Ascending aorta (tissue), 2 donors: ENCODE data around the gene DHFR2. TPM values are rescaled to one million over a fixed set of nuclear protein-coding genes. Genes with fewer than 3 reads are reported as not detected.
"Not testable (repeated sequence)": the region's sequence is repeated elsewhere in the genome, so short reads cannot be mapped to it uniquely, and the experiment has no call there.

Experiments used
- DNase-seq, 2 donors: peaks; one replicate each; pipeline ENCODE4 v3.0.0-alpha.2; 2019; ENCODE audit warnings: low spot score in 2 of 2
- H3K27ac ChIP-seq, 2 donors: fragments of 200-600 bp; sonication (generic); one replicate each; pipeline ENCODE4 v1.5.1; 2016 to 2017; ENCODE audit warnings: mild to moderate bottlenecking in 1 of 2
- H3K27me3 ChIP-seq: fragments of 200-600 bp; sonication (generic); one replicate; pipeline ENCODE4 v1.5.1; 2017
- H3K36me3 ChIP-seq, 2 donors: fragments of 200-600 bp; sonication (generic); one replicate each; pipeline ENCODE4 v1.5.1; 2016
- H3K4me1 ChIP-seq, 2 donors: fragments of 200-600 bp; sonication (generic); one replicate each; pipeline ENCODE4 v1.5.1; 2016 to 2017; ENCODE audit warnings: mild to moderate bottlenecking in 1 of 2
- H3K4me3 ChIP-seq, 2 donors: fragments of 200-600 bp; sonication (generic); one replicate each; pipeline ENCODE4 v1.5.1; 2016 to 2017; ENCODE audit warnings: mild to moderate bottlenecking in 1 of 2
- H3K9me3 ChIP-seq, 2 donors: fragments of 200-600 bp; sonication (generic); one replicate each; pipeline ENCODE4 v1.5.1; 2016
- CTCF ChIP-seq, 3 experiments: fragments of 200-600 bp in 2 of 3; fragments of 450-650 bp in 1 of 3; sonication (generic) in 2 of 3; IDR thresholded peaks; one replicate each; pipeline ENCODE4 v1.5.1; 2016 to 2019; ENCODE audit warnings: antibody characterized with exemption in 3 of 3, mild to moderate bottlenecking in 1 of 3, moderate library complexity in 1 of 3
- intact Hi-C: fragments of 100-400 bp; cut with DNase I; formaldehyde crosslinking; loops from one replicate; pipeline ENCODE4 v1.15.1; 2023
- total RNA-seq: library from RNA; depleted of rRNA; stranded (reverse); fragments of >200 nt; gene quantifications from one replicate; pipeline ENCODE4 v1.1.0, GENCODE V29; 2016

The DHFR2 gene
- total RNA-seq, 1 donor from 2014 or later = 1.1 TPM

GRCh38 chr3:94049267-94049666 lies 13.4 kb downstream of the DHFR2 start:
- Histone ChIP-seq H3K4me1 (no peaks in the 10 kb centered on the region), H3K27ac (no peak overlapping the region), H3K4me3 (no peak overlapping the region), H3K27me3 (no peaks in the 10 kb centered on the region), H3K9me3 (no peaks in the 10 kb centered on the region), H3K36me3 (peaks cover 6 to 10% of the 10 kb centered on the region in 2 donors)
- no peak for TF ChIP-seq CTCF (IDR thresholded peaks at IDR 0.05)
- no peak for DNase-seq
- intact Hi-C loops = no loop called here

DNA sequence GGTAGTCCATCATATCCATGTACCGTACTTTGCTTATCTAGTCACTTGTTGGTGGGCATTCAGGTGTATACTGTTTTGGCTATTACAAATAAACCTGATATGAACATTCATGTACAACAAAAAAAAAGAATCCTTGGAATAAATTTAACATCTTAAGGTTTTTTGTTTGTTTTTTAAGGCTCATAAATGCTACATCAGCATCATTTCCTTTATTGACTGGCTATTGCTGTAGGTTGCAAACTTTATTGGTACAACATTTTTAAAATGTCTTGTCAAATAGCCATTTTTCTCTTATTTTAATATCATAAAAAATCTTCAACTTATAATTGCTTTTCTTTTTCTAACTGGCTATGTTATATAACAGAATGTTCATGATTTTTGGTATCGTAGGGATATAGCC lies 16.2 kb downstream of the DHFR2 start:
- DNase-seq = no peak
- intact Hi-C loops = no loop called here
- peaks cover 10 to 16% of the 10 kb centered on the region in 2 donors for H3K36me3 ChIP-seq
- no peaks in the 10 kb centered on the region for H3K4me1 ChIP-seq
- H3K27ac ChIP-seq = no peak overlapping the region
- TF ChIP-seq CTCF (IDR thresholded peaks at IDR 0.05) = no peak
- no peaks in the 10 kb centered on the region for H3K27me3 ChIP-seq
- no peaks in the 10 kb centered on the region for H3K9me3 ChIP-seq
- H3K4me3 ChIP-seq = no peak overlapping the region

DNA sequence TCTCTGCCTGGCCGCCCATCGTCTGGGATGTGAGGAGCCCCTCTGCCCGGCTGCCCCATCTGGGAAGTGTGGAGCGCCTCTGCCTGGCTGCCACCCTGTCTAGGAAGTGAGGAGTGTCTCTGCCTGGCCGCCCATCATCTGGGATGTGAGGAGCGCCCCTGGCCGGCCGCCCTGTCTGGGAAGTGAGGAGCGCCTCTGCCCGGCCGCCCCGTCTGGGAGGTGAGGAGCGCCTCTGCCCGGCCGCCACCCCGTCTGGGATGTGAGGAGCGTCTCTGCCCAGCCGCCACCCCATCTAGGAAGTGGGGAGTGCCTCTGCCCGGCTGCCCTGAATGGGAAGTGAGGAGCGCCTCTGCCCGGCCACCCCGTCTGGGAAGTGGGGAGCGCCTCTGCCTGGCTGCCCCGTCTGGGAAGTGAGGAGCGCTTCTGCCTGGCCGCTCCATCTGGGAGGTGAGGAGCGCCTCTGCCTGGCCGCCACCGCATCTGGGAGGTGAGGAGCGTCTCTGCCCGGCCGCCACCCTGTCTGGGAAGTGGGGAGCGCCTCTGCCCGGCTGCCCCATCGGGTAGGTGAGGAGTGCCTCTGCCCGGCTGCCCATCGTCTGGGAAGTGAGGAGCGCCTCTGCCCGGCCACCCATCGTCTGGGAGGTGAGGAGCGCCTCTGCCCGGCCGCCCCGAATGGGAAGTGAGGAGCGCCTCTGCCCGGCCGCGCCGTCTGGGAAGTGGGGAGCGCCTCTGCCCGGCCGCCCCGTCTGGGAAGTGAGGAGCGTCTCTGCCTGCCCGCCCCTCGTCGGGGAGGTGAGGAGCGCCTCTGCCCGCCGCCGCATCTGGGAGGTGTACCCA lies 18.4 kb downstream of the DHFR2 start:
- H3K4me1 ChIP-seq, H3K4me3 ChIP-seq, H3K27me3 ChIP-seq, intact Hi-C loops, H3K27ac ChIP-seq, H3K9me3 ChIP-seq, DNase-seq: not testable (repeated sequence)
- H3K36me3 ChIP-seq = peaks cover 13 to 16% of the 10 kb centered on the region in 2 donors

GRCh38 chr3:94043285-94043684 lies 19.4 kb downstream of the DHFR2 start:
- intact Hi-C loops = no loop called here
- Histone ChIP-seq H3K4me1 (no peaks in the 10 kb centered on the region), H3K4me3 (no peak overlapping the region), H3K27me3 (no peaks in the 10 kb centered on the region), H3K36me3 (peaks cover 15% of the 10 kb centered on the region in 2 donors), H3K9me3 (no peaks in the 10 kb centered on the region), H3K27ac (no peak overlapping the region)
- DNase-seq = no peak
- no peak for TF ChIP-seq CTCF (IDR thresholded peaks at IDR 0.05)

DNA sequence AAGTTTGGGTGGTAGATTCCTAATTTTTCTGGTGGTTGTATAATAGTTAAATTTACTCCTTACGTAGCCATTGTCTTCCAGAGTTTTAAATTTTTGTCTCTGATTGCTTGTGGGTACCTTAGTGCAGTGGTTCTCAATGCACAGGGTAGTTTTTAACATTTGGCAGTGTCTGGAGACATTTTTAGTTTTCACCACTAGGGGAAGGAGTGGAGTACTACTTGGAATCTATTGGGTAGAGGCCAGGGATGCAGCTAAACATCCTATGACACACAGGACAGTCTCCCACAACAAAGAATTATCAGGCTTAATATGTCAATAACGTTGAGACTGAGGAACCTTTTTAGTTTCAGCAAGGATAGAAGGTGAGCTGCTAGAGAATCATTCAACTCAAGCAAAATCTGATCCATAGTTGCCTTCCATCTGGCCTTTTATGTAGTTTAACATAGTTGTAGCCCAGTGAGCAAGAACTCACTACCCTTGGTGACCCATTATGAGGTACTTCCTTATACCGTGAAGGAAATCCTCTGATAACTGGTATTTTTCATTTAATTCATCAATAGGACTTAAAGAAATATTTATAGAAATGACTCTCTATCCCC lies 25.7 kb downstream of the DHFR2 start:
- H3K27ac ChIP-seq = no peak overlapping the region
- no peaks in the 10 kb centered on the region for H3K27me3 ChIP-seq
- no peak overlapping the region for H3K4me3 ChIP-seq
- peak in 2 of 3 experiments; percentile 12 to 24 for TF ChIP-seq CTCF (IDR thresholded peaks at IDR 0.05)
- no peaks in the 10 kb centered on the region for H3K9me3 ChIP-seq
- H3K36me3 ChIP-seq = peaks cover 0 to 6% of the 10 kb centered on the region in 2 donors
- H3K4me1 ChIP-seq = no peaks in the 10 kb centered on the region
- intact Hi-C loops = no loop called here
- DNase-seq = no peak

- Histone ChIP-seq H3K27me3 (no peaks in the 10 kb centered on the region), H3K36me3 (no peaks in the 10 kb centered on the region), H3K9me3 (no peaks in the 10 kb centered on the region), H3K4me1 (peaks cover 0 to 4% of the 10 kb centered on the region in 2 donors), H3K27ac (no peak within 1 kb of the TSS), H3K4me3 (no peak within 1 kb of the TSS)
- TF ChIP-seq CTCF (IDR thresholded peaks at IDR 0.05) = no peak
- intact Hi-C loops = no loop called here
- no peak for DNase-seq
Measured at GRCh38 chr3:94028093-94028837, 34.5 kb downstream of the DHFR2 start, which contains the start of gene STX19. Gene STX19, minus strand, starts transcription at chr3:94028597. Its CDS starts 13,328 bp downstream, at chr3:94015269.
